IMR-90 (cell line): ENCODE results near the gene RIPOR2. TPM values are rescaled to one million over a fixed set of nuclear protein-coding genes. Genes with fewer than 3 reads are reported as not detected.

Source experiments
- ATAC-seq: fragments of 200-7000 bp; cut with Tn5 transposase; 2 replicates; pipeline ENCODE4 v1.9.1; 2020; ENCODE audit warnings: low read depth, mild to moderate bottlenecking, moderate library complexity
- BruUV-seq: library from RNA; stranded (reverse); fragments of 400-500 nt; replicated peaks from 2 replicates; lab custom pipeline; 2021; lab: Mats Ljungman, UMichigan
- CTCF ChIA-PET: fragments of 300-600 bp; formaldehyde crosslinking; extraction: SDS; loops from one replicate; lab custom pipeline; 2021; ENCODE audit warnings: antibody characterized with exemption; lab: Yijun Ruan, JAX
- POLR2A ChIA-PET: fragments of 300-600 bp; sonication (Branson Sonifier 250); formaldehyde crosslinking; loops from one replicate; lab custom pipeline; 2022; ENCODE audit warnings: antibody characterized with exemption; ENCODE audit not compliant: unreplicated experiment; lab: Charles Lee
- DNase-seq: peaks from one replicate; pipeline ENCODE4 v3.0.0; 2013
- H2AFZ ChIP-seq: replicated peaks from 2 replicates; pipeline ENCODE3; 2013; ENCODE audit warnings: low read length, mild to moderate bottlenecking; ENCODE audit not compliant: poor library complexity
- H2AK5ac ChIP-seq: 2 replicates; pipeline ENCODE4 v1.6.1; 2013; ENCODE audit warnings: low read depth, low read length, inconsistent platforms
- H2AK9ac ChIP-seq: replicated peaks from 2 replicates; pipeline ENCODE3; 2013; ENCODE audit warnings: mild to moderate bottlenecking, low read depth, low read length, moderate library complexity; ENCODE audit not compliant: poor library complexity
- H2BK120ac ChIP-seq: 2 replicates; pipeline ENCODE4 v1.6.1; 2013; ENCODE audit warnings: low read depth, low read length, inconsistent platforms
- H2BK15ac ChIP-seq: 3 replicates; pipeline ENCODE4 v1.6.1; 2013; ENCODE audit warnings: low read depth, low read length, inconsistent platforms
- H2BK20ac ChIP-seq: 2 replicates; pipeline ENCODE4 v1.6.1; 2013; ENCODE audit warnings: low read depth, mild to moderate bottlenecking, inconsistent platforms, low read length, moderate library complexity
- H2BK5ac ChIP-seq: 2 replicates; pipeline ENCODE4 v1.6.1; 2013; ENCODE audit warnings: mild to moderate bottlenecking, low read depth, low read length, inconsistent platforms; ENCODE audit not compliant: poor library complexity, severe bottlenecking
- H3K14ac ChIP-seq: replicated peaks from 2 replicates; pipeline ENCODE4 v1.6.1; 2013; ENCODE audit warnings: low read depth, low read length, inconsistent platforms
- H3K18ac ChIP-seq: 2 replicates; pipeline ENCODE4 v1.6.1; 2013; ENCODE audit warnings: low read depth, low read length, control low read depth
- H3K23ac ChIP-seq: 2 replicates; pipeline ENCODE4 v1.6.1; 2013; ENCODE audit warnings: low read depth, low read length, inconsistent platforms
- H3K27ac ChIP-seq: 2 replicates; pipeline ENCODE4 v1.5.1; 2013; ENCODE audit warnings: mild to moderate bottlenecking, control low read depth, low read length; ENCODE audit not compliant: insufficient read depth
- H3K27me3 ChIP-seq: 2 replicates; pipeline ENCODE4 v1.6.1; 2013; ENCODE audit warnings: low read length; ENCODE audit not compliant: control insufficient read depth, insufficient read depth
- H3K36me3 ChIP-seq: 2 replicates; pipeline ENCODE4 v1.6.1; 2013; ENCODE audit warnings: low read length, mixed read lengths; ENCODE audit not compliant: control insufficient read depth, insufficient read depth
- H3K4ac ChIP-seq: 2 replicates; pipeline ENCODE4 v1.6.1; 2013; ENCODE audit warnings: low read depth, low read length, inconsistent platforms
- H3K4me1 ChIP-seq: 2 replicates; pipeline ENCODE4 v1.6.1; 2013; ENCODE audit warnings: low read length, mixed read lengths; ENCODE audit not compliant: control insufficient read depth, insufficient read depth
- H3K4me2 ChIP-seq: 2 replicates; pipeline ENCODE4 v1.6.1; 2013; ENCODE audit warnings: low read depth, mild to moderate bottlenecking, control low read depth, low read length, moderate library complexity
- H3K4me3 ChIP-seq: 2 replicates; pipeline ENCODE4 v1.5.1; 2013; ENCODE audit warnings: low read depth, mild to moderate bottlenecking, control low read depth, low read length, moderate library complexity; ENCODE audit not compliant: insufficient read depth
- H3K56ac ChIP-seq: 2 replicates; pipeline ENCODE4 v1.6.1; 2013; ENCODE audit warnings: low read length, inconsistent platforms; ENCODE audit not compliant: insufficient read depth; ENCODE audit errors: extremely low read depth
- H3K79me1 ChIP-seq, 2 experiments: 2 replicates each; pipeline ENCODE4 v1.6.1; 2013; ENCODE audit warnings: low read length in 2 of 2, inconsistent platforms in 1 of 2, low read depth in 1 of 2
- H3K9ac ChIP-seq: 2 replicates; pipeline ENCODE4 v1.6.1; 2013; ENCODE audit warnings: low read depth, low read length, control low read depth
- H3K9me1 ChIP-seq: 2 replicates; pipeline ENCODE4 v1.6.1; 2013; ENCODE audit warnings: low read length, inconsistent platforms; ENCODE audit not compliant: insufficient read depth
- H3K9me3 ChIP-seq: 2 replicates; pipeline ENCODE4 v1.6.1; 2013; ENCODE audit warnings: low read length; ENCODE audit not compliant: control insufficient read depth, insufficient read depth
- H4K20me1 ChIP-seq: 2 replicates; pipeline ENCODE4 v1.6.1; 2013; ENCODE audit warnings: low read length, inconsistent platforms; ENCODE audit not compliant: insufficient read depth
- H4K5ac ChIP-seq: 2 replicates; pipeline ENCODE4 v1.6.1; 2013; ENCODE audit warnings: mild to moderate bottlenecking, low read depth, low read length, control low read depth
- H4K8ac ChIP-seq, 2 experiments: 2 replicates each; pipeline ENCODE4 v1.6.1; 2013; ENCODE audit warnings: low read depth in 2 of 2, low read length in 2 of 2, control low read depth in 1 of 2, inconsistent platforms in 1 of 2
- H4K91ac ChIP-seq: 2 replicates; pipeline ENCODE4 v1.6.1; 2013; ENCODE audit warnings: low read depth, low read length, inconsistent platforms; ENCODE audit not compliant: insufficient read depth
- BHLHE40 ChIP-seq: fragments of 150-350 bp; IDR thresholded peaks from 2 replicates; pipeline ENCODE4 v1.6.1; 2016; ENCODE audit warnings: mild to moderate bottlenecking, low read depth, low read length
- CEBPB ChIP-seq: IDR thresholded peaks from 2 replicates; pipeline ENCODE4 v1.6.1; 2012; ENCODE audit warnings: low read depth, low read length, improper control_type of control experiment
- FOS ChIP-seq: fragments of 150-350 bp; IDR thresholded peaks from 2 replicates; pipeline ENCODE4 v1.6.1; 2016; ENCODE audit warnings: low read depth, low read length
- MAZ ChIP-seq: IDR thresholded peaks from 2 replicates; pipeline ENCODE4 v1.6.1; 2012; ENCODE audit warnings: low read depth, mild to moderate bottlenecking, low read length, improper control_type of control experiment, moderate library complexity, borderline replicate concordance
- POLR2A ChIP-seq: IDR thresholded peaks from 2 replicates; pipeline ENCODE4 v1.6.1; 2012; ENCODE audit warnings: mild to moderate bottlenecking, low read depth, low read length
- RAD21 ChIP-seq: IDR thresholded peaks from 2 replicates; pipeline ENCODE4 v1.6.1; 2012; ENCODE audit warnings: low read length, improper control_type of control experiment
- RCOR1 ChIP-seq: IDR thresholded peaks from 2 replicates; pipeline ENCODE4 v1.6.1; 2012; ENCODE audit warnings: mild to moderate bottlenecking, low read length, improper control_type of control experiment; ENCODE audit not compliant: insufficient replicate concordance
- SMC3 ChIP-seq: fragments of 150-350 bp; IDR thresholded peaks from 2 replicates; pipeline ENCODE4 v1.6.1; 2016; ENCODE audit warnings: low read depth, mild to moderate bottlenecking, antibody characterized with exemption, low read length, moderate library complexity
- WGBS, 2 experiments: methylation state at CpG; one replicate each; pipeline versions ENCODE4 v1.1.5 to v1.1.7; 2013; ENCODE audit warnings: missing lambda C conversion rate in 2 of 2; ENCODE audit not compliant: insufficient read length in 1 of 2; ENCODE audit errors: extremely low coverage in 2 of 2; 5-methylcytosine and 5-hydroxymethylcytosine counted together
- dilution Hi-C: fragments of 300-500 bp; cut with HindIII; formaldehyde crosslinking; loops from one replicate; pipeline ENCODE4 v1.14.3; 2018; ENCODE audit warnings: low sequenced_read_pairs; ENCODE audit not compliant: unreplicated experiment
- in situ Hi-C: fragments of 300-500 bp; cut with MboI; formaldehyde crosslinking; loops from 3 replicates; pipeline ENCODE4 v1.14.3; 2019; ENCODE audit warnings: low sequenced_read_pairs, inconsistent platforms, mixed read lengths
- intact Hi-C: fragments of 100-400 bp; cut with micrococcal nuclease; formaldehyde crosslinking; loops from 2 replicates; pipeline ENCODE4 v1.10.0; 2022
- polyA plus RNA-seq, 3 experiments: library from polyadenylated mRNA; depleted of rRNA; stranded (reverse); fragments of >200 nt; gene quantifications; 2 replicates each; pipeline ENCODE4 v1.2.3, GENCODE V29; 2012; ENCODE audit warnings: low replicate concordance in 1 of 3
- total RNA-seq: library from RNA; depleted of rRNA; stranded (reverse); fragments of >200 nt; gene quantifications from 2 replicates; pipeline ENCODE4 v1.2.3, GENCODE V29; 2012
- TF ChIP-seq, protein P1 (sequence below): fragments of 150-350 bp; IDR thresholded peaks from 2 replicates; pipeline ENCODE4 v1.6.1; 2017; ENCODE audit warnings: mild to moderate bottlenecking, antibody characterized with exemption, low read length, low read depth
- TF ChIP-seq, protein P2 (sequence below): fragments of 150-350 bp; IDR thresholded peaks from 2 replicates; pipeline ENCODE4 v1.6.1; 2016; ENCODE audit warnings: low read depth, mild to moderate bottlenecking, low read length, moderate library complexity, borderline replicate concordance
- TF ChIP-seq, protein P3 (sequence below): conservative IDR thresholded peaks from 2 replicates; pipeline ENCODE4 v1.5.1; 2012; ENCODE audit warnings: mild to moderate bottlenecking, low read depth, low read length, improper control_type of control experiment

RIPOR2 gene
- total and polyA plus RNA-seq, 2 of the 4 experiments (the other 2 are of a cell fraction) = 1.1 to 1.2 TPM

DNA sequence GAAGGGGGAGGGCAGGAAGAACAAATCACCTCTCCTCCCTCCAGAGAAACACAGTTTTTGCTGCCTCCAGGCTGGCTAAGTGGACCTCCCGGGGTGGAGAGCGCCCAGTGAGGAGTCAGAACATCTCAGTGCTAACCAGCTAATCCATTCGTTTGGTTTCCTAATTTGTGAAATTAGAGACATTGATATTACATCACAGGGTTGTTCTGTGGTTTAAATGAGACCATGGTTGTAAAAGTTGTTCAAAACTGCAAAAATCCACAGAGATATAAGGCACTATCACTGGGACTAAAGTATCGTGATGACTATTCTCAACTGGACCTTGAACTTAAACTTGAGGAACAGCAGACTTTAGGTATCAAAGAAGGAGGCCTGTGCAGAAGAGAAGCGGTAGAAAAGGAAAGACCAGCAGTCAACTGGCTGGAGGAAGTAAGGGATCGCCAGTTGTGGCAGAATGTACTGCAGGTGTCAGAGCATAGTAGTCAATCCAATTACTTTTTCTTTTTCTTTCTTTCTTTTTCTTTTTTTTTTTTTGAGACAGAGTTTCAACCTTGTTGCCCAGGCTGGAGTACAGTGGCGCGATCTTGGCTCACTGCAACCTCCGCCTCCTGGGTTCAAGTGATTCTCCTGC is 33.9 kb downstream of the RIPOR2 start:
- in situ Hi-C loops = no loop called here

More for the DNA sequence above, 33.9 kb downstream of the RIPOR2 start:
- peak overlapping the region; percentile 31 for H4K91ac ChIP-seq
- peaks cover 9% of the 10 kb centered on the region for H3K4me1 ChIP-seq
- no peaks in the 10 kb centered on the region for H3K27me3 ChIP-seq
- peak overlapping the region; percentile 43 for H3K14ac ChIP-seq
- H2BK20ac ChIP-seq = peak overlapping the region; percentile 75; the same call in 1 of the 2 replicates
- no peak overlapping the region for H3K4me3 ChIP-seq
- no peaks in the 10 kb centered on the region for H3K9me1 ChIP-seq
- peak overlapping the region; percentile 66 for H2BK120ac ChIP-seq
- H3K23ac ChIP-seq = 0 out of 2 replicates have a peak overlapping the region, but pooled peaks have one; percentile 52
- H2AK5ac ChIP-seq = peak overlapping the region; percentile 76
- no peak overlapping the region for H2AFZ ChIP-seq
- peak overlapping the region in 1 of 2 experiments; percentile 27; a peak in 2 of 4 replicates for H4K8ac ChIP-seq
- no peaks in the 10 kb centered on the region for H3K36me3 ChIP-seq
- TF ChIP-seq RAD21 = no peak
- TF ChIP-seq RCOR1 = no peak
- no peak for TF ChIP-seq POLR2A
- TF ChIP-seq FOS = no peak
- TF ChIP-seq, protein P1, sequence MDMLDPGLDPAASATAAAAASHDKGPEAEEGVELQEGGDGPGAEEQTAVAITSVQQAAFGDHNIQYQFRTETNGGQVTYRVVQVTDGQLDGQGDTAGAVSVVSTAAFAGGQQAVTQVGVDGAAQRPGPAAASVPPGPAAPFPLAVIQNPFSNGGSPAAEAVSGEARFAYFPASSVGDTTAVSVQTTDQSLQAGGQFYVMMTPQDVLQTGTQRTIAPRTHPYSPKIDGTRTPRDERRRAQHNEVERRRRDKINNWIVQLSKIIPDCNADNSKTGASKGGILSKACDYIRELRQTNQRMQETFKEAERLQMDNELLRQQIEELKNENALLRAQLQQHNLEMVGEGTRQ = no peak
- TF ChIP-seq, protein P2, sequence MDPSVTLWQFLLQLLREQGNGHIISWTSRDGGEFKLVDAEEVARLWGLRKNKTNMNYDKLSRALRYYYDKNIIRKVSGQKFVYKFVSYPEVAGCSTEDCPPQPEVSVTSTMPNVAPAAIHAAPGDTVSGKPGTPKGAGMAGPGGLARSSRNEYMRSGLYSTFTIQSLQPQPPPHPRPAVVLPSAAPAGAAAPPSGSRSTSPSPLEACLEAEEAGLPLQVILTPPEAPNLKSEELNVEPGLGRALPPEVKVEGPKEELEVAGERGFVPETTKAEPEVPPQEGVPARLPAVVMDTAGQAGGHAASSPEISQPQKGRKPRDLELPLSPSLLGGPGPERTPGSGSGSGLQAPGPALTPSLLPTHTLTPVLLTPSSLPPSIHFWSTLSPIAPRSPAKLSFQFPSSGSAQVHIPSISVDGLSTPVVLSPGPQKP = no peak
- TF ChIP-seq, protein P3, sequence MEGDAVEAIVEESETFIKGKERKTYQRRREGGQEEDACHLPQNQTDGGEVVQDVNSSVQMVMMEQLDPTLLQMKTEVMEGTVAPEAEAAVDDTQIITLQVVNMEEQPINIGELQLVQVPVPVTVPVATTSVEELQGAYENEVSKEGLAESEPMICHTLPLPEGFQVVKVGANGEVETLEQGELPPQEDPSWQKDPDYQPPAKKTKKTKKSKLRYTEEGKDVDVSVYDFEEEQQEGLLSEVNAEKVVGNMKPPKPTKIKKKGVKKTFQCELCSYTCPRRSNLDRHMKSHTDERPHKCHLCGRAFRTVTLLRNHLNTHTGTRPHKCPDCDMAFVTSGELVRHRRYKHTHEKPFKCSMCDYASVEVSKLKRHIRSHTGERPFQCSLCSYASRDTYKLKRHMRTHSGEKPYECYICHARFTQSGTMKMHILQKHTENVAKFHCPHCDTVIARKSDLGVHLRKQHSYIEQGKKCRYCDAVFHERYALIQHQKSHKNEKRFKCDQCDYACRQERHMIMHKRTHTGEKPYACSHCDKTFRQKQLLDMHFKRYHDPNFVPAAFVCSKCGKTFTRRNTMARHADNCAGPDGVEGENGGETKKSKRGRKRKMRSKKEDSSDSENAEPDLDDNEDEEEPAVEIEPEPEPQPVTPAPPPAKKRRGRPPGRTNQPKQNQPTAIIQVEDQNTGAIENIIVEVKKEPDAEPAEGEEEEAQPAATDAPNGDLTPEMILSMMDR = no peak
- TF ChIP-seq MAZ = no peak
- no peak for TF ChIP-seq BHLHE40
- no peak for TF ChIP-seq CEBPB
- TF ChIP-seq SMC3 = no peak
- H3K9me3 ChIP-seq = no peaks in the 10 kb centered on the region
- DNase-seq (no peak), ATAC-seq (no peak)
- no peak overlapping the region for H3K4me2 ChIP-seq
- H3K4ac ChIP-seq = peak overlapping the region; percentile 61
- peak overlapping the region; percentile 41; the same call in 1 of the 2 replicates for H4K5ac ChIP-seq
- dilution Hi-C loops (no loop called here), intact Hi-C loops (loop anchor here (2.0 kb wide), 1 partner anchor 19 kb away; no protein-coding TSS in a partner anchor)
- no peaks in the 10 kb centered on the region for H4K20me1 ChIP-seq
- BruUV-seq = no TSS peak
- H2BK15ac ChIP-seq = peak overlapping the region; percentile 85; the same call in 2 of the 3 replicates
- H2AK9ac ChIP-seq = no peak overlapping the region
- CTCF ChIA-PET = interaction anchor here (1.2 kb wide), 1 partner anchor 10 kb away, joined by 4 read pairs; no protein-coding TSS in a partner anchor
- peak overlapping the region; percentile 81 for H3K18ac ChIP-seq
- peaks cover 8 to 10% of the 10 kb centered on the region in 2 experiments; a peak in 2 of 4 replicates for H3K79me1 ChIP-seq
- H2BK5ac ChIP-seq = peak overlapping the region; percentile 34
- POLR2A ChIA-PET = no interaction called here
- WGBS, 2 experiments = 100% methylated on average over 1 of the region's 9 CpGs; no CpG with 5 or more reads in 1 of the 2 experiments
- no peak overlapping the region for H3K56ac ChIP-seq
- H3K27ac ChIP-seq = no peak overlapping the region
- no peak overlapping the region for H3K9ac ChIP-seq
